ENCODE results near the gene COMMD3.
"Not testable (repeated sequence)": the region's sequence is repeated elsewhere in the genome, so short reads cannot be mapped to it uniquely, and the experiment has no call there.

Gene COMMD3

GRCh38 chr10:22338931-22339330 lies 22.7 kb downstream of the COMMD3 start:
- DNase-seq (ENCODE audit: low read depth in 3 of 3): no peak

DNA sequence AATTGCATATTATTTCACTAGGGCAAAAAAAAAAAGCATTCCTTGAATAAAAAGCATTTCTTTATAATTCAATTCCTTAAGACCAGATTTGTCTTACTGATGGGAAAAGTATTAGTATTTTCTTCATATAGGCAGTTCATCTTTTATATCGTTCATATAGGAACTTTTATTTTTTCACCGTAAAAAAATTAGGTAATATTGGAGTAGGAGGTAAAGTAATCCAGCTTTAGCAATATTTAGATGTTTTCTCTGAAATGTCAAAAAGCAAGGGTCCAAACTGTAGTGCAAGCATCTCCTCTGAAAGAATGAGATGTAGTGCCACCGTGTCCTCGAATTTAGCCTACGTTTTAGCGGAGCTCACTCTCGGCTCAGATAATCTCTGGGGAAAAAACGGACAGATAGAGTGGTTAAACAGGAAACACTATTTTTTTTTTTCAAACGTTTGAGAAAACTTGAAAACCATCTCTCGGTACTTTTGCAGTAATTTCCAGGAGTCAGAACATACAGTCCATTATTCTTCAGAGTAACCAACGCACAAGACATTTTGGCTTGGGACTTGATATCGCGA lies 23.7 kb downstream of the COMMD3 start:
- DNase-seq (ENCODE audit: low read depth in 3 of 3): no peak

DNA sequence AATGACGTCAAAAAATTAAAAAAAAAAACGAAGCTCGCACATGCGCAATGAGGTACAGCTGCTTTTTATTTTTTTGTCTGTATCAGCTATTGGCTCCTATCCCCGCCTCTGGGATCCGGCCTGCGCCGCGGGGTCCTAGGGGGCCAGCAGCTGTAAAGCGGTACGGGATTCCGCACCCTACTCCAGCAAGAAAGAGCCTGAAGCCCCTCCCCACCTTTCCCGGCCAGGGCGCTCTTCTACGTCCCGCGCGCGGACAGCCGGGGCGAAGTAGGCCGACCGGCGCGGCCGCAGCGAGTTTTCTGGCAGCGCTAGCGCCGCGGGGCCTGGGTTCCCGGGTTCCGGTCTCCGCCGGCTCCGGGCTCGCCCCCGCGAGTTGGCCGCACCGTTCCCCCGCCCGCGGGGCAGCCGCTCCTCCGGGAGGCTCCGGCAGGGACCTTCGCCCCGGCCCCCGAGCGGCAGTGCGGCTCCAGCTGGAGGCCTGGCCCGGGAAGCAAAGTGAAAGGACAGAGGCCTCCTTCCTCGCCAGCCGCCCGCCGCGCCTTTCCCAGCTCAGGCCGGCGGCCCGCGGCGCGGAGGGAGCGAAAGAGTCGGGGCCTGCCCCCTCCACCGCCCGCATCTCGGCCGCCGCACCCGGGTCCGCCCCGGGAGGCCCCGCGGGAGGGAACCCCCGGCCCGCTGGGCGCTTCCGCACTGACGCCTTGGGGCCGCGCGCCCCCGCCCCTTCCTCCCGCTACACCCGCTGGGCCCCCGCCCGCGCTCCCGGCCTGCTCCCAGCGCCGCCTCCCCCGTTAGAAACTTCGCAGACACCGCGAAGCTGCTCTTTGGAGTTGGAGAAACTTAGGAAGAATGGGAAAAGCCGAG lies 24.4 kb downstream of the COMMD3 start:
- peak in 2 of 3 experiments; percentile 23 to 48 for DNase-seq (ENCODE audit: low read depth in 3 of 3)

GRCh38 chr10:22341190-22341925 lies 25.2 kb downstream of the COMMD3 start:
- DNase-seq (ENCODE audit: low read depth in 3 of 3): no peak

DNA sequence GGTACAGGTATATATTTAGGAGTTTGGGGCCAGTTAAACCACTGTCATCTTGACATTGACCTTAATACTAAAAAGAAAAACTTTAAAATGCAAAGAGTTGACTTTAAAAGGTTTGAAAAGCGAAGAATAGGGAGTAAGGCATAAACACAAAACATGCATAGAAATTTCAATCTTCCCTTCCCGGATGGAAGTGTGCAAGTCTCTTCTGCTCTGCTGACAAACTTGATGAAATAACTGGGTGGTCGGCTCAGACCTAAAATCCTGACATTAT lies 25.7 kb downstream of the COMMD3 start:
- DNase-seq (ENCODE audit: low read depth in 3 of 3): no peak

GRCh38 chr10:22342421-22342820 lies 26.2 kb downstream of the COMMD3 start:
- no peak for DNase-seq (ENCODE audit: low read depth in 3 of 3)

DNA sequence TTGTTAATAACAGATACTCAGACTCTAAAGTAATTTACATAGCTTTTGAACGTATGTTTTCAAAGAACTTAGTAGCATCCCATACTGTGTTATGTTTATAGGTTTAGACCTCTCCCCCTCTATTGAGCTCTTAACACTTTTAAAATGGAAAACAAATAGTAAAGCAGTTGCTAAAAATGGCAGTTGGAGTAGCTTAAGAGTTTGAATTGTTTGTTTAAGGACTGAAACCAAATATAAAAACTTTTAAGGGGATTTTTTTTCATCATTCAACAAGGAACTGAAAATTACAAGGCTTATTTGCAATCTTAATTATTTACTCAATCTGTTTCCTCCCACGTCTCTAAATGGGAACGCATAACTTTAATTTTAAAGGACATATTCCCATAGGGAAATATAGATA lies 27.5 kb downstream of the COMMD3 start:
- DNase-seq (ENCODE audit: low read depth in 3 of 3): no peak

- no peak for DNase-seq (ENCODE audit: low read depth in 3 of 3)
These were observed 28.1 kb downstream of the COMMD3 start for GRCh38 chr10:22344249-22344648.

DNA sequence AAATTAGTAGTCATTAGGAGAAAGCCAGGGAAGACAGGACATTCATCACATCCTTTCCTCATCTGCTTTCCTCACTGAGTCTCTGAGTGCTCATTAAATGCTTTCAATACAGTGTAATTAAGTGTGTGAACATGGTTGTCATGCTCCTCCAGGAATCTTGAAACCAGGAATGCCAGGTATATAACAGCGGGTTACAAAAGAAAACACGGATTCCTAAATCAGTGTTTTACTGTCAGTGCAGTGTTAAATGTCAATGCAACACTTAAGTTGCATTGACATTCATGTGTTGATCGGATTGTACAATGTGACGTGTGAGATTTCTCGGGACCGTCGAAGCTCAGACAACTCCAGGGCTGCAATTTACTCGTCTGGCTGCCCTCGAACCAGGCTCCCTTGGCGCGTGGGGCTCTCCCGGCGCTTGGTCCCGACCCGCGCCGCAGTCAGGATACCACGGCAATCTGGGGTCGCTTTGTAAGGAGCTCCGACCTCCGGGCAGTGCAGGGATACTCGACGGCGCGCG lies 28.7 kb downstream of the COMMD3 start:
- DNase-seq (ENCODE audit: low read depth in 3 of 3): no peak

DNA sequence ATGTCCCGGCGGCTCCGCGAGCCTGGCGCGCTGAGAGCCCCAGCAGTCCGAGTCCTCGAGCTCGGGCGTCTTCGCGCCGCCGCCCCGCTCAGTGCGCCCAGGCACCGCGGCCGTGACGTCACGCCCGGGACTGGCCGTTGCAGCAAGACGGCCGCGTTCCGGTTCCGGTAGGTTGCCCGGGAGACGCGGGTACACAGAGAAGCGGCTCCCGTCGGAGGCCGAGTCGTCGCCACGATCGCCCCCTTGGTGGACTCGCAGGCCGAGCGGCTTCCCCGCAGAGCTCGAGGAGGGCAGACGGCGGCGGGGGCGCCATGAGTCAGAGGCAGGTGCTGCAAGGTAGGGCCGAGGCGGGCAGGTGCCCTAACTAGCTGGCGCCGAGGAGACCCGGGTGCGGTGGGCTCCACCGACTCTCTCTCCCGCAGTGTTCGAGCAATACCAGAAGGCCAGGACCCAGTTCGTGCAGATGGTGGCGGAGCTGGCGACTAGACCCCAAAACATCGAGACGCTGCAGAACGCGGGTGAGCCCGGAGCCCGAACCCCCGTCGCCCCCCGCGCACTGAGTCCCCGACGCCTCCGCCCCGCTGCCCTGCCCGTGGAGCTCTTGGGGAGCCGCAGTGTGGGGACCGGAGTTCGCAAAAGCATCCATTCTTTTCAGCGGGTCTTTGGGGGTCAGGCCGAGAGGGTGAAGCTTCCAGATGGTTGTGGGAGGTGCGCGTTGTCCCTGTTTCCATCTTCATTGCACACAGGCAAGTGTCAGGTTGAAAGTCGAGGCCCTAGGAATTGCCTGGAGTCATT lies 29.3 kb downstream of the COMMD3 start, which contains the start of gene SPAG6:
Gene SPAG6, plus strand, starts transcription at position 196 of the 795 bp plus-strand sequence. Its CDS starts 116 bp downstream, at position 312.
- DNase-seq (ENCODE audit: low read depth in 3 of 3): no peak

- no peak for DNase-seq (ENCODE audit: low read depth in 3 of 3)
These were observed 30.0 kb downstream of the COMMD3 start for GRCh38 chr10:22346096-22346661.

DNA sequence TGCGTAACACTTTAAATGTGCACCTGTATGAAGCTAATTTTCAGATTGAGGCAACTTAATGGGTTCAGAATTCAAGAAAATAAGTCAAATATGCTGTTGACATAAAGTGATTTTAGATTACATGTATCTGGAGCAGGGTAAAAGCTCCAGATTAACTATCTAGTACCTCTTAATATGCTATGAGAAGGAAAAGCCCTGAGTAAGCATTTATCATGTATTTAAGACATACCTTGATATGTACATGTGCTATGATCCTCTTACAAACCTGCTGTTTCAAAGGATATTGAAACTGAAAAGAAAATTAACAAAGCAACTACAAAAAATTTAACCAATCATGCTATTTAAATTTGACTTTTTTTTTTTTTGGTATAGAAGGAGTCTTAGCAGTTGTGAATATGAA lies 33.6 kb downstream of the COMMD3 start:
- no peak for DNase-seq (ENCODE audit: low read depth in 3 of 3)

GRCh38 chr10:22351131-22351703 lies 35.0 kb downstream of the COMMD3 start:
- no peak for DNase-seq (ENCODE audit: low read depth in 3 of 3)

DNA sequence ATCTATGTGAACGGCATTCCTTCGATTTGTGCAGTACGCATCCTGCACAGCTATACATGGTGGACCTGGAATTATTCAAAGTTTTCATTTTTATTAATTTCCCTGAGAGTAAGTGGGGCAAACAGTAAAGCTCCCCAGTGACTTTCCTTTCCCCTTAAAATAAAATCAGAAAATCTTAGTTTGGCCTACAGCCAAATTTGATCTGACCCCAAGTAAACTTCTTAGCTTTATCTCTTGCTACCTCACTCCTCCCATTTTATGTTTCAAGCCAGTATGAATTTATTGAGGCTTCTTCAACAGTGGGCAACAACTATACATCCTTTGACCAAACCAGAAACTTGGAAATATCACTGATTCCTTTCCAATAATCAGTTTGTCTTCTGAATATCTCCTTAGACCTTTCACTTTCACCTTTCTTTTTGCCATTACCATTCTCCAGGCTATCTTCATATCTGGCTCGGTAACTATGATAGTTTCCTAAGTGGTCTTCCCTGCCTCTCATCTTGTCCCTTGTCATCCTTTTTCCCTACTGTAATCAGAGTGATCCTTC lies 40.2 kb downstream of the COMMD3 start:
- DNase-seq (ENCODE audit: low read depth in 3 of 3): no peak

DNA sequence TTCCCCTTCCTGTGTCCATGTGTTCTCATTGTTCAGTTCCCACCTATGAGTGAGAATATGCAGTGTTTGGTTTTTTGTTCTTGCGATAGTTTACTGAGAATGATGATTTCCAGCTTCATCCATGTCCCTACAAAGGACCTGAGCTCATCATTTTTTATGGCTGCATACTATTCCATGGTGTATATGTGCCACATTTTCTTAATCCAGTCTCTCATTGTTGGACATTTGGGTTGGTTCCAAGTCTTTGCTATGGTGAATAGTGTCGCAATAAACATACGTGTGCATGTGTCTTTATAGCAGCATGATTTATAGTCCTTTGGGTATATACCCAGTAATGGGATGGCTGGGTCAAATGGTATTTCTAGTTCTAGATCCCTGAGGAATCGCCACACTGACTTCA lies 41.6 kb downstream of the COMMD3 start:
- DNase-seq (ENCODE audit: low read depth in 3 of 3): not testable (repeated sequence)

- no peak for DNase-seq (ENCODE audit: low read depth in 3 of 3)
These were observed 47.1 kb downstream of the COMMD3 start for GRCh38 chr10:22363305-22363704.

GRCh38 chr10:22364407-22365140 lies 48.4 kb downstream of the COMMD3 start:
- no peak for DNase-seq (ENCODE audit: low read depth in 3 of 3)

DNA sequence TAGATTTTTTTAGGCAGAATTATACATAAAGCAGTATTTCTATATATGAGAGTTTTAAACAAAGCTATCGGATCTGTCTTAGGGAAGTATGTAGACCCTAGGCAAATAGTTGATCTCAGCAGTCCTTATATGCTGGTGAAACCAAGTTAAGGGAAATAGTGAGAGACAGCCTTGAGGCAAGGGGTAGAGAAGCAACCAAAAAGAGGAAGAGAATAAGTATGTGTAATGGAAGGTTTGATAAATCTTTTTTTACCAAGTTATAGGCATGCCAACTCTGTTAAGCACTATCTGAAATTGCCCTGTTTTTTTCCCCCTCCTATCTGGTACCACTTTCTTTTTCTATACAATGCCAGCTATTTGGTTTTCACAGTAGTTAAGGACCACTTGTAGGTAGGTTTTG lies 49.0 kb downstream of the COMMD3 start:
- no peak for DNase-seq (ENCODE audit: low read depth in 3 of 3)

DNA sequence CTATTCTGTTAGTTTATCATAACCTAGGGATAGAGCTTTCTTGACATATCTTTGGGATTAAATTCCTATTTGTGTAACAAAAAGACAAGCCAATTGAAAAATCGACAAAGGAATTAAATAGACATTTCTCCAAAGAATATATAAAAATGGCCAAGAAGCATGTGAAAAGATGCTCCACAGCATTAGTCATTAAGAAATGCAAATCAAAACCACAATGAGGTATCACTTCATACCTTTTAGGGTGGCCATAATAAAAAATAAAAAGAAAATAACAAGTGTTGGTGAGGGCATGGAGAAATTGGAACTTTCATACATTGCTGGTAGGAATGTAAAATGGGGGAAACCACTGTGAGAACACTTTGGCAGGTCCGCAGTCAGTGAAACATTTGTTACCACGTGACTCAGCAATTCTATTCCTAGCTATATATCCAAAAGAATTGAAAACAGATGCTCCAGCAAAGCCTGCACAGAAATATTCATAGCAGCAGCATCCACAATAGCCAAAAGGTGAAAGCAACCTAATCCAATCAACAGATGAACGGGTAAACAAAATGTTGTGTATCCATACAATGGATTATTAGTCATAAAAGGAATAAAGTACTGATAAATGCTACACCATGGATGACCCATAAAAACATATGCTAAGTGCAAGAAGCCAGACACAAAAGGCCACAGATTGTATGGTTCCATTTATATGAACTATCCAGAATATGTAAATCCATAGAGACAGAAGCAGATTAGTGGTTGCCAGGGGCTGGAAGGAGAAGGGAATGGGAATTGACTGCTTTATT lies 49.7 kb downstream of the COMMD3 start:
- DNase-seq (ENCODE audit: low read depth in 3 of 3): no peak

DNA sequence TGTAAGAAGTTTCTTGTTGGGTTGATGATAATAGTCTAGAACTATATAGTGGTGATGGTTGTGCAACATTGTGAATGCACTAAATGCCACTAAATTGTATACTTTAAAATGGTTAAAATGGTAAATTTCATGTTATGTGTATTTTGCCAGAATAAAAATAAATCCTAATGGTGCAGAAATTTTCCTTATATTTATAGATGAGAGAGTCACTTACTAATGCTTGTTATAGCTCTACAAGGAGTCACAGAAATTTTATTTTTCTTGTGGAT lies 50.2 kb downstream of the COMMD3 start:
- no peak for DNase-seq (ENCODE audit: low read depth in 3 of 3)

Measured in stimulated activated CD4-positive, alpha-beta T cell treated with anti-CD3 and anti-CD28 coated beads, TNF-alpha, amount 100 ng/mL, for 4 hours (primary cell).